GM18907 (cell line): ENCODE results near the gene DSCAML1.
"Not testable (repeated sequence)": the region's sequence is repeated elsewhere in the genome, so short reads cannot be mapped to it uniquely, and the experiment has no call there.

Source experiments
- ATAC-seq: cut with Tn5 transposase; IDR thresholded peaks from one replicate; pipeline ENCODE4 v1.9.1; 2021; ENCODE audit warnings: mild to moderate bottlenecking, moderate library complexity; ENCODE audit not compliant: unreplicated experiment

The DSCAML1 gene

DNA sequence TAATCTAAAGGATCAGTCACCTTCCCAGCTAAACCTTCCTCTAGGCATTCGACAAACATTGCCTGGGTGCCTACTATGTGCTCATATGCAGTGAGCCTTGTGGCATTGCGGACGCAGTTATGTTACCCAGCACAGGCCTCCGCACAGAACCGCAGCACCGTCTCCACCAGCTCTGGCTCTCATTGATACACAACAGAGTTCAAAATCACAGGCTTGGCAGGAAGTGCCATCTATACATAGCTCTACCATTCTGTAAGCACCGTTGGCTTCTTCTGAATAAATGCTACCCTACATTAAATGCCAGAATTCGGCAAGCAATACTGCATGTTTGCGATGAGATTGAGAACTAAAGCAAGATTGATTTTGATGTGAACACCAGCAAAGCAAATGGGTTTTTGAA lies 31.0 kb downstream of the DSCAML1 start:
- ATAC-seq = no peak

DNA sequence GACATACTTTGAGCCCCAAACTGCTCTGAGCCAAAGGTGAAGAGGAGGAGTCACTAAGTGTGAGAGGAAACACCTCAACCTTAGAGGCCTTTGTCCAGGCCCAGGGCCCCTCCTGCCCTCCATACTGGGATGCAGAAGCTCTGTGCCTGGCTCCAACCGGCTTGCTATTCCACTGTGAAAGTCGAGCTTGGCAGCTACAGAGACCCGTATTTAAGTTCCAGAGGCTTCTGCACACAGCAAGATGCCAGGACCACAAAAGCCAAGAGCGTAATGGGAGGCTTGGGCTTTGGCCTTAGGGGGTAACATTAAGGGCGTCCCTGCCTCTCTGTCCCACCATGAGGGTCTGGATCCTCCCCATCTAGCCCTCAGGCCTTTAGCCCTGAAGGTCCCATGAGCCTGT lies 31.9 kb downstream of the DSCAML1 start:
- ATAC-seq = no peak

GRCh38 chr11:117763465-117763864 lies 33.6 kb downstream of the DSCAML1 start:
- ATAC-seq = not testable (repeated sequence)

DNA sequence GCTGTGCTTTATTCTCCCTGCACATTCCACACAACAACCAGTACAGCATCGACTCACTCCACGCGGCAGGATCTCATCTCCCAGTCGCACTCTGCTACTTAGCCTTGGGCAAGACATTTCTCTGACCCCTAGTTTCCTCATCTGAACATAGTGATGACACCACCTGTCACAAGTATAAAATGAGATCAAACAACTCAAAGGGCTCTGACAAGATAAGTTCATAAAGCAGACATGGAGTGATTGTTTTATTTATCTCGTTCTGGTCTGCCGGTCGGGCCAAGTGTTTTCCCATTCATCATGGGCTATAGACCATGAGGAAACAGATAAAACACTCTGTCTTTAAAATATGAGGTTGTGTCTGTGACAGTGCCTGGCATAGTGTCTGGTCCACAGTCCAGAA lies 35.0 kb downstream of the DSCAML1 start:
- ATAC-seq = no peak

- ATAC-seq = no peak
Observed at GRCh38 chr11:117759305-117759704, 37.7 kb downstream of the DSCAML1 start.

- no peak for ATAC-seq
Observed at GRCh38 chr11:117754030-117754429, 43.0 kb downstream of the DSCAML1 start.

- ATAC-seq = no peak
Observed at GRCh38 chr11:117752721-117753237, 44.2 kb downstream of the DSCAML1 start.

GRCh38 chr11:117752071-117752470 lies 44.9 kb downstream of the DSCAML1 start:
- no peak for ATAC-seq

DNA sequence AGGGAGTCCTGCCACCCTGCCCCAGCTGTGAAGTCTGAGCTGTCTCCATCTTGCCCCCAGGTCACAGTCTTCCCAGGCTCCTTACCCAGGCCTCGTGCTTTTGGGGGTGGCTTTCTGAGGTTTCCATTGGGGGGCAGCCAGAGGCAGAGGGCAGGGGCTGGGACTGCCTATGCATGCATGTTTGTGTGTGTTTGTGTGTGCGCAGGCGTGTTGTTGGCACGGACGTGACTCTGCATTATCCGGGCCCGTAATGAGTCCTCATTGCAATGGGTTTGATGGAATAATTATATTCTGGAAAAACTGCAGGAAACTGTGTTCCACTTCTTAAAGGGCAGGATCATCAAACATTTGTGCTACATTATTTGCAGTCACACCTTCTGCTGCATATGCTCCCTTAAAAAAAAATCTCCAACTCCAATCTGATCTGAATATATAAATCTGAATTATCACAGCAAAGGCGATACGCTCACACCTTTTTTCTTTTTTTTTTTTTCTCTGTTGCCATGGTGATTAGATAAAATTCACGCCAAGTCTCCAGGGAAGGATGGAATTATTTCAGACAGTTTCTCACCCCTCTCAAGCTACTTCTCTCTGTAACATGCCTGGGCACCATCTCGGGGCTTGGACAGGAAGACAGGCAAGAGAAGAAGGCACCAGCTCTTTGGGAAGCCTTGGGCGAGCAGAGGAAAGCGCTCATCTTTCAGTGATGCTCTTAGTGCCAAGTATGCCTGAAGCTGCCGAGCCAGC lies 45.9 kb downstream of the DSCAML1 start:
- ATAC-seq = no peak

DNA sequence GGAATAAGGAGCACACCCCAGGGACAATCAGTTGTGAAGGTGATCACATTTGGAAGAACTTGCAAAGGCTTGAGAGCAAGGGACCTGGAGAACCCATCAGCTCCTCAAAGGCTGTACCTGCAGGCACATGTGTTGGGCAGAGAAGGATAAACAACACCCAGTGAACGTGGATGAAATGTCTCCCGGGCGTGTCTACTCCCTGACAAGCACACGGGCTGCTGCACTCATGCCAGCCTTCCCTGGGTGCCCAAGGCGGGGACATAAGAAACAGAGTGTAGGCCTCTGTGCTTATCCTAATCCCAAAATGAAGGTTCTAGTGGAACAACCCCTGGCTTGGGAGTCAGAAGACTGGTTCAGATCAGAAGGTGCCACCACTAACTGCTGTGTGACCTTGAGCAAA lies 46.7 kb downstream of the DSCAML1 start:
- no peak for ATAC-seq

DNA sequence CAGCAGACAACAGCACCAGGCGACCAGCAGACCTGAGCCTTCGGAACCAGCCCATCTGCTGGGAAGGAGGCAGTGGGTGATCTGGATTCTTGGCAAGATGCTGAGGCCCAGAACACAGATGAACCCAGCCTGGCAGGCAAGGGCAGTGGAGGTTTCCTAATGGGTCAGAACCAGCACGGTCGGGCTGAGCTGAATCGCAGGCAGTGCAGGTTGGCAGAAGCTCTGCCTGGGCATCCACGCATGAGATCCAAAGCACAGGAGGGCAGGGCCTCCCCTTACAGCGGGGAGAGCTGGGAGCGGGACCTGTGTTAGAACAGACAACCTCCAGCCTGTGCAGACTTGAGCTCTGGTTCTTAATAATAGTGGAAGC lies 47.5 kb downstream of the DSCAML1 start:
- ATAC-seq = no peak

DNA sequence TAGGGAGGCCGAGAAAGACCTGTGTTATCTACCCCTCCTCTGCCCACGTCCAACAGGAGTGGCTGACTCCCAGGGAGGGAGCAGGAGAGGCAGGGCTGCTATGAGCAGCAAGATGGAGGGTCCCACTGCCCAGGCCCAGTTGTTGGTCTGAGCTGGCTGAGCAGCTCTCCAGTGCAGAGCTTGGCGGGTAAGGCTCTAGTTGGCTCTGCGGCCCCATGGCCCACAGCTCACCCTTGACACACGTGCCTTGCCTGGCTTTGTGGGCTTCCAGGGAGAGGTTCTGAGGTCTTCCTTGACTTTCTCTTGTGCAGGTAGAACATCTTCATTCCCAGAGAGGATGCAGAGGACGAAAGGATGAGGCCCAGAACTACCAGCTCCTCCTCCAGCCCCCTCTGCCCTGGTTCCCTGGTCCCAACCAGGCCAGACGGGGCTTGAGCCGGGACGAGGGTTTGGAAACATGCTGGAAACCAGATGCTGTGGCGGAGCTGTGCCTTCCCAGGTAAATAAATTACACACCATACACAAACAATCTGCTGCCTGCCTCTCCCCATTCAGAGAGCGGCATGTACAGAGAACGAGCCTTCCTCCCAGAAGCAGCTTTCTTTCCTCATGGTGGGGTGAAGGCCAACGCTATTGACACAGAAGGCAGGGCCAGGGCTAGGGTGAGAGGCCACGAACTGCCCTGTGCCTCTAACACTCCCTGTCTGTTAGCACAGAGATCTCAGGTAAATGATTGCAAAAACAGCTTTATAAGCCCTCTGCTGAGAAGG lies 48.1 kb downstream of the DSCAML1 start:
- no peak for ATAC-seq

DNA sequence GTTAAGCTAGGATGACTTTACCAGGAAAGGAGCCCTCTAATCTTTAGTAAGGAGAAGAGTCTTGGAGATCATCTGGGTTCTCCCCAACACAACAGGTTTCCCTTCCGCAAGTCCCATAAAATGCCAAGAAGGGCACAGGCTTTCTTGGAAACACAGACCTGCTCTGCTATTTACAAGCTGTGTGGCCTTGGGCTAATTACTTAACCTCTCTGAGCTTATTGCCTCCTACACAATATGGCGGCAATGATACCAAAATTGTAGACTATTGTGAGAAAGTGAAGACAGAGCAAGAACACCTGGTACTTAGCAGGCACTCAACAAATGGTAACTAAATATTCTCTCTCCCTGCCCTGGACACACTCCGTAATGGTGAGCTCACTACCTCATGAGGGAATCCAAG lies 49.1 kb downstream of the DSCAML1 start:
- ATAC-seq = no peak

GRCh38 chr11:117745346-117745745 lies 51.7 kb downstream of the DSCAML1 start:
- ATAC-seq = no peak

DNA sequence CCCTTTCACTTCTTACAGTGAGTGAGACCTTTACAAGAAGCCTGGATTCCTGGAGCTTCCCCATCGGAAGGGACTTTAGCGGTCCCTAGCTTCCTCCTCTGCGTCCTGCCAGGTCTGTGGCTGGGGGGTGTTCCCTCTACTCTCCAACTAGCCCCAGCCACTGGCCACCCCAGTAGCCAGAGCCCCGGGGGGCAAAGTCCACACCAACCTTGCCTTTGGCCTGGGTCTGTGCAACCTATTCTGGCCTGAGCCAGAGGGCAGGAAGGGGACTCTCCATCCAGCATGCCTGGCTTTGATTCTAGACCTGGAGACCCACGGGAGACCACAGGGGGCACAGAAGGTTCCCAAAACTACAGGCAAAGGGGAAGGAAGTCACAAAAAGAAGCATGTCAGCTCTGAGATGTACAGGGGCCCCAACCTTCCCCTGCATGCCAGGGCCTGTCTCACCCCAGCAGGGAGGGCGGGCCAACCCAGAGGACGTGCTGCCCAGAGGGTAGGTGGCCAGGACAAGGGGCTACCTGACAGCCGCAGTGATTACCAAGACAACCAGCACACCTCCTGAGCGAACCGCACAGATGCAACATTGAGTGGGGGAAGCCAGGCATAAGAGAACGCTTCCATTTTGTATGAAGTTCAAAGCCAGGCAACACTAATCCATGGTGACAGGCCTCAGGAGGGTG lies 52.4 kb downstream of the DSCAML1 start:
- no peak for ATAC-seq

DNA sequence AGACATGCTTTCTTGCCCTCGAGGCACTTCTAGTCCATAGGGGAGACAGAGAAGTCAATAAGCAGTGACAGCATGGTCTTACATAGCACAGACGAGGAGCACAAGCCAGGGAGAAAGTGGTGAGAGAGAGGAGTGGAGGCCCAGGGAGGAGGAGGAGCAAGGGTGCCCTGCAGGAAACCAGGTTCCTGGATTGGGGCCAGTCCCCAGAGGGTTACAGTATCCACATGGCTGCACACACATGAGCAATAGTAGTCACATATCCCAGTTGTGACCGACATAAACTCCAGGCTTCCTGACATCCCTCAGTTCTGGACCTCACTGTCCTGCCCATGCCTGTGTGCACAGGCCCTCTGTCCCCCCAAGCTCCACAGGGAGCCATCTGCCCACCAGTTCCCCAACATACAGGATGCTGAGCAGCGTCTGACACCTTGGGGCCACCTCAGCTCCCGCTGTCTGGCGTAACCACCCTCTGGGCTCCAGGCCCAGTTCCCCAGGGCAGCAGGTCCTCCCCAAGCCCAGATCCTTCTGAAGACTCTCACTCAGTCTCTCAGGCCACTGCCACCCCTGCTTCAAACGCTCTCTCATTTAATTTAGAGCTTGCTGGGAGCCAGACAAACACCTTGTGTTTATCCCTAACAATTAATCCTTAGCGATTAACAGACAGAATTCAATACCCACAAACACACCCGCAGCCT lies 53.7 kb downstream of the DSCAML1 start:
- no peak for ATAC-seq

- ATAC-seq = no peak
Observed at GRCh38 chr11:117738246-117738957, 58.6 kb downstream of the DSCAML1 start.

DNA sequence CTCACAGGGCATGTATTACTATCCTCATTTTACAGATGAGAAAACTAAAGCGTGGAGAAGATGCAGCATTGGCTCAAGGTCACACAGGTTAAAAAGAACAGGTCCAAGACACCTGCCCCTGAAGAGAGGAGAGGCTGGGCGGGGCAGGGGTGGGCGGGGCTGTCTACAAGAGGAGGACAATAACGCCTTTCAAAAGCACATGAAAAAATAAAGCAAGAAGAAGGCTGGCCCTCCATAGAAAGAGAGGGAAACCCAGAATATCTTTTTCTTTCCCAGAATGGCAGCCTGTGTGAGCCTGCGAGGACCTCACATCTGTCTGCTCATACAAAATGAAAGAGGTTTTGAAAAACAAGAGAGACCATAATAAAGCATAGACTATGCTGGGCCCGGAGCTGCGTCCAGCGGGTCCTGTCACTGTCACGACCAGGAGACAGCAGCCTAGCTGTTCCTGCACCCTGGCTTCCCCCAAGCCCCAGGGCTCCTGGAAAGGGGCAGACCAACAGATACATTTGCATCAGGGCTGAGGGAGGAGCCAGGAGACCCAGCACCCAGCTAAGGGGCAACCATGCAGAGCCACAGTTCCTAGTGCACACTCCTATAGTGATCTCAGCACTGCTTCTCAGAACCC lies 61.6 kb downstream of the DSCAML1 start:
- ATAC-seq = no peak

DNA sequence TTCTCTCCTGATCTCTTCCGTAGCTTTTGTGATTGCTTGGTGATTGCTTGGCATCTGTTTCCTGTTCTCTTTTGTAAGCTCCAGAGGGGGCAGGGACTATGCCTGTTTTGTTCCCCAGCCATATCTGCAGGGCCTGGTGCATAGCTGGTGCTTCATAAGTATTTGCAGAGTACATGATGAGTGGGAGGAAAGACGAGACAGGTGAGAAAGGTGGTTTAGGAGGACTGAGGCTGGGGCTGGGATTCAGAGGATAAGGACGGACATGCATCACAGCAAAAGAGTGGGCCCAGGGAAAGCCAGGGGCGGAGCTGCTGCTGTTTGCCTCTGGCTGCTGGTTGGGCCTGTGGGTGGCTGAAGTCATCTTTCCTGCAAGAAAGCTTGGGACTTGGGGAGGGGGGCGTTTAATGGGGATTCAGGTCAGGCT lies 62.4 kb downstream of the DSCAML1 start:
- no peak for ATAC-seq

DNA sequence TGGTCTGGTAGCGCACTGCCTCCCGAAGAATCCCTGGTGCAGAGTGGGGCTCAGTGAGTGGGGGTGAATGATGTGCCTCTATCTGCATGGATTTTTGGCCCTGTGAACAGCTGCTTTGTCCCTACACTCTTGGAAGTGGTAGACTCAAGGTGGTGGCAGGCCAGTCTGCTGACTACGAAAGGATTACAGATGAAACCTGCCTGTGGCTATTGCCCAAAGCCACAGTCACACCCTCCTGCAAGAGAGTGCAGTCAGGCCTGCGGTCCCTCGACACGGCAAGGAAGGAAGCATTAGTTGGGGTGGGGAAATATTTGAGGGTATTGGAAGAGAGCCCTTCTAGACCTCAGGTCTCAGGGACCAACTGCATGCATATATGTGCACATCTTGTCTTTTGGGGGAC lies 63.7 kb downstream of the DSCAML1 start:
- no peak for ATAC-seq
